HG03280 (cell line): ENCODE measurements around the gene USP50.
"Not testable (repeated sequence)": the region's sequence is repeated elsewhere in the genome, so short reads cannot be mapped to it uniquely, and the experiment has no call there.

ENCODE experiments used
- ATAC-seq: cut with Tn5 transposase; IDR thresholded peaks from one replicate; pipeline ENCODE4 v1.9.1; 2021; ENCODE audit warnings: mild to moderate bottlenecking, moderate library complexity; ENCODE audit not compliant: unreplicated experiment

USP50 gene

GRCh38 chr15:50546566-50546965, at the start of gene USP50:
Gene USP50 (minus strand): TSS chr15:50546666. CDS start chr15:50546525, 141 bp downstream.
- no peak for ATAC-seq

- no peak for ATAC-seq
Measured at GRCh38 chr15:50594311-50594710, 47.8 kb upstream of the USP50 start.

GRCh38 chr15:50593761-50594160, 47.3 kb upstream of the USP50 start:
- ATAC-seq, result no peak

- ATAC-seq, result no peak
Measured at GRCh38 chr15:50590288-50590687, 43.8 kb upstream of the USP50 start.

GRCh38 chr15:50577492-50577891, 31.0 kb upstream of the USP50 start:
- ATAC-seq, result no peak

- no peak for ATAC-seq
Measured at GRCh38 chr15:50576166-50576565, 29.7 kb upstream of the USP50 start.

- ATAC-seq, result not testable (repeated sequence)
Measured at GRCh38 chr15:50573842-50574241, 27.4 kb upstream of the USP50 start.

- ATAC-seq, result no peak
Measured at GRCh38 chr15:50563756-50564155, 17.3 kb upstream of the USP50 start.

GRCh38 chr15:50562735-50563640, 16.5 kb upstream of the USP50 start:
- no peak for ATAC-seq

- ATAC-seq, result no peak
Measured at GRCh38 chr15:50558012-50558411, 11.5 kb upstream of the USP50 start.

GRCh38 chr15:50556642-50557371, 10.3 kb upstream of the USP50 start:
- ATAC-seq, result no peak

- no peak for ATAC-seq
Measured at GRCh38 chr15:50552238-50552637, 5.8 kb upstream of the USP50 start.

GRCh38 chr15:50549326-50549725, 2.9 kb upstream of the USP50 start:
- no peak for ATAC-seq

GRCh38 chr15:50544368-50544767, 2.1 kb downstream of the USP50 start:
- no peak for ATAC-seq

- ATAC-seq, result no peak
Measured at GRCh38 chr15:50543556-50543955, 2.9 kb downstream of the USP50 start.

- no peak for ATAC-seq
Measured at GRCh38 chr15:50542887-50543210, 3.6 kb downstream of the USP50 start.

GRCh38 chr15:50531766-50532165, 14.7 kb downstream of the USP50 start:
- ATAC-seq, result no peak

- ATAC-seq, result no peak
Measured at GRCh38 chr15:50531163-50531562, 15.3 kb downstream of the USP50 start.

- no peak for ATAC-seq
Measured at GRCh38 chr15:50523851-50524251, 22.6 kb downstream of the USP50 start.

GRCh38 chr15:50519740-50520425, 26.6 kb downstream of the USP50 start:
- no peak for ATAC-seq

GRCh38 chr15:50513001-50513400, 33.5 kb downstream of the USP50 start:
- ATAC-seq, result no peak

GRCh38 chr15:50506121-50506520, 40.3 kb downstream of the USP50 start:
- no peak for ATAC-seq
